Heart left ventricle (tissue), 16 donors: Measurements from ENCODE around the gene NR2F1-AS1. TPM values are rescaled to one million over a fixed set of nuclear protein-coding genes. Genes with fewer than 3 reads are reported as not detected.

ENCODE experiments used
- ATAC-seq, 4 donors: fragments of 200-7000 bp; cut with Tn5 transposase; one replicate each; pipeline ENCODE4 v1.9.1; 2020 to 2022; ENCODE audit warnings: moderate library complexity in 4 of 4, mild to moderate bottlenecking in 3 of 4, moderate number of reproducible peaks in 1 of 4
- DNase-seq, 5 donors: peaks; one replicate each; pipeline ENCODE4 v3.0.0-alpha.2; 2020
- H3K27ac ChIP-seq, 12 donors: fragments of 200-600 bp; sonication (generic) in 4 of 12; one replicate each; pipeline versions ENCODE4 v1.5.0 to v1.8.0; 2016 to 2022; ENCODE audit warnings: mild to moderate bottlenecking in 2 of 12
- H3K27me3 ChIP-seq, 9 donors: fragments of 200-600 bp; sonication (generic) in 2 of 9; one replicate each; pipeline versions ENCODE4 v1.5.1 to v1.8.0; 2016 to 2022; ENCODE audit warnings: mild to moderate bottlenecking in 3 of 9
- H3K36me3 ChIP-seq, 9 donors: fragments of 200-600 bp; sonication (generic) in 2 of 9; one replicate each; pipeline versions ENCODE4 v1.5.0 to v1.8.0; 2018 to 2022; ENCODE audit warnings: mild to moderate bottlenecking in 2 of 9
- H3K4me1 ChIP-seq, 12 donors: fragments of 200-600 bp; sonication (generic) in 4 of 12; one replicate each; pipeline versions ENCODE4 v1.5.0 to v1.8.0; 2016 to 2022; ENCODE audit warnings: mild to moderate bottlenecking in 3 of 12
- H3K4me3 ChIP-seq, 12 donors: fragments of 200-600 bp; sonication (generic) in 4 of 12; one replicate each; pipeline versions ENCODE4 v1.5.0 to v1.8.0; 2017 to 2022; ENCODE audit warnings: mild to moderate bottlenecking in 9 of 12, moderate library complexity in 4 of 12
- H3K9me3 ChIP-seq, 12 donors: fragments of 200-600 bp; sonication (generic) in 4 of 12; one replicate each; pipeline versions ENCODE4 v1.5.0 to v1.8.0; 2016 to 2022; ENCODE audit warnings: mild to moderate bottlenecking in 1 of 12
- CTCF ChIP-seq, 12 donors: fragments of 200-600 bp; sonication (generic) in 4 of 12; IDR thresholded peaks; one replicate each; pipeline versions ENCODE4 v1.5.0 to v1.8.0; 2018 to 2022; ENCODE audit warnings: antibody characterized with exemption in 12 of 12, mild to moderate bottlenecking in 5 of 12
- POLR2A ChIP-seq, 2 donors: fragments of 450-650 bp; IDR thresholded peaks; one replicate each; pipeline ENCODE4 v1.6.1; 2017; ENCODE audit warnings: antibody characterized with exemption in 2 of 2, mild to moderate bottlenecking in 2 of 2, moderate library complexity in 2 of 2
- WGBS, 4 donors: extraction: QIAGEN DNeasy Blood & Tissue Kit in 2 of 4; methylation state at CpG; one replicate each; pipeline versions ENCODE4 v1.1.5 to v1.1.7; 2013 to 2018; 5-methylcytosine and 5-hydroxymethylcytosine counted together
- intact Hi-C, 10 donors: fragments of 100-400 bp; cut with DNase I; formaldehyde crosslinking; loops; one replicate each; pipeline versions ENCODE4 v1.11.1 to v1.14.2; 2022
- polyA plus RNA-seq, 2 donors: library from polyadenylated mRNA; stranded (reverse); fragments of 200-250 nt; gene quantifications; one replicate each; pipeline ENCODE4 v1.2.3, GENCODE V29; 2013
- total RNA-seq, 9 donors: library from RNA; depleted of rRNA in 2 of 9; stranded (reverse); fragments of >200 nt in 2 of 9; fragmentation: NEBNext Ultra II Directional in 3 of 9; extraction: Animal tissue kit (Norgen Biotek cat#: 25700) in 3 of 9; gene quantifications; one replicate each; pipeline versions ENCODE4 v1.1.0 to v1.2.4, GENCODE V29; 2016 to 2023
- donor health status: ischemic (EF 13 %, LVEDD 7.1; RV severe dilation, severe dysfunction).
- donor health status: healthy with polysubstance abuse.
- donor health status: DM: no; HTN: yes; CAD: no.
- donor health status: DM: no; HTN: no; CAD: no.
- donor health status: ischemic (EF 25% LVEDD 6.9; RV normal size, moderate dysfunction).
- donor health status: ischemic (EF 25% LVEDD 5.7; RV mildly dilated, moderate dysfunction).
- donor health status: healthy.
- donor health status: DM: yes; HTN: yes; CAD: no.
- donor health status: ischemic (EF 35%, LVEDD 5.7; RV mildly dilated, moderate dysfunction).
- donor health status: nonischemic (EF 11% LVEDD 7.7; RV severe dilation, severe dysfunction).
- donor health status: DM: yes; HTN: yes; CAD: no.
- donor health status: PGD.
- donor health status: ischemic (EF 29% LVEDD 5.4; RV normal size, mild dysfunction).
- donor health status: nonischemic (EF 23%, LVEDD 6.1; RV moderate dilation, normal function).

Gene NR2F1-AS1
- total and polyA plus RNA-seq, 11 donors, result 0.17 to 4.5 (median 0.67) TPM; not detected in 3

DNA sequence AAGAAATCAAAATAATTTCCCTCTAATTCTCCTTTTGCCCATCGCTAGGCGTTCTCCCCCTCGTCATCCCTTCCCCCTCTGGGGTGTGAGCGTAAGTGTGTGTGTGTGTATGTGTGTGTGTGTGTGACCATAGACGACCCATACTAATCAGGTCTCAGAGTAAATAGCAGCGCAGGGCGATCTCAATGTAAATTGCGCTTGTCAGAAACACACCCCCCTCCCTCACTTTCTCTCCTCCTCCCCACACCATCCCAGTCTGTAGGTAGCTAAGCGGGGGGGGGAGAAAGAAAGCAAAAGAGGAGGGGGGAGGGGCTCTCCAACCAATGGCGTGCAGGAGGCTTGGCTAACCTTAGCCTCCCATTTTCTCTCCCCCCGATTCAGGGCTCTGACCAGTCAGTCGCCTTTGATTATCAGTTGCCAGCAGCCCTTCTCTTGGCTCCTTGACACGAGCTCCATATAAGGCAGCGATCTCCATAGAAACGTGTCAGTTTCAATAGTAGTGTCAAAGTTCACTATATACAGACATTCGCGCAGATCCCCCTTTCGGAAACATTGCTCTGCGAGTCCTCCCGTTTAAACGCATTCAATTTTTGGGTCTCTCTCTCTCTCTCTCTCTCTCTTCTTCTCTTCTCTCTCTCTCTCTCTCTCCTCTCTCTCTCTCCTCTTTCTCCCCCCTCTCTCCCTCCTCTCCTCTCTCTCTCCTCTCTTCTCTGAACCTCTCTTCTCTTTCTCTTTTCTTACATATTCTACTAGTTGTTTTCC lies 1.8 kb upstream of the NR2F1-AS1 start, which contains the start of gene NR2F1:
Gene NR2F1, plus strand, starts transcription at position 546 of the 762 bp plus-strand sequence. CDS start 1,802 bp downstream, outside the sequence.
- Histone ChIP-seq H3K27me3 (peaks cover 52 to 86% (median 74%) of the 10 kb centered on the region in 9 donors), H3K4me1 (peaks cover 5 to 57% (median 28%) of the 10 kb centered on the region in 12 donors), H3K27ac (peak within 1 kb of the TSS in 2 of 12 donors; percentile 24 to 60), H3K36me3 (no peaks in the 10 kb centered on the region), H3K9me3 (no peaks in the 10 kb centered on the region), H3K4me3 (peak within 1 kb of the TSS in 10 of 12 donors; percentile 40 to 74 (median 53))
- DNase-seq (no peak), ATAC-seq (peak in 2 of 4 donors; percentile 23 to 28)
- no peak for TF ChIP-seq CTCF (IDR thresholded peaks at IDR 0.05)
- no peak for TF ChIP-seq POLR2A (IDR thresholded peaks at IDR 0.05)
- intact Hi-C loops, result loop anchor here in 9 of 10 donors (5.0 to 10.0 kb wide), 7 partner anchors 214 to 1154 kb away; no protein-coding TSS in a partner anchor
- 2 to 3% (median 3%) methylated on average over 20 to 21 of the region's 21 CpGs for WGBS, 4 donors

DNA sequence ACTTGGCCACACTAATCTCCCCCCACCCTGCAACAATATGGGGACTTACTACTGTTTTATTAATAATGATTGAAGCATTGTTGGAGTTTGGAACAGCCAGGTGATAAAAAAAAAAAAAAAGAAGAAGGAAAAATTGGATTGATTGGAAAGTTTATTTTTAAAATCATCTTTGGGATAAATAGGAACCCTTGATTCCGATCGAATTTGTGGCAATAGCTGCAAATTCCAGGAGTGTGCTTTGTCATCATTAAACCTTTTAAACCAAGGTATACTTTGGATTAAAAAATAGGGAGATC lies 1.1 kb upstream of the NR2F1-AS1 start:
- H3K27me3 ChIP-seq, result peaks cover 46 to 86% (median 73%) of the 10 kb centered on the region in 9 donors
- intact Hi-C loops, result loop anchor here in 9 of 10 donors (5.0 to 10.0 kb wide), 7 partner anchors 215 to 1155 kb away; no protein-coding TSS in a partner anchor
- no peak for DNase-seq
- WGBS, 4 donors, result 2 to 3% (median 3%) methylated on average over 2 of the region's 2 CpGs
- H3K36me3 ChIP-seq, result no peaks in the 10 kb centered on the region
- TF ChIP-seq CTCF (IDR thresholded peaks at IDR 0.05) (no peak), POLR2A (IDR thresholded peaks at IDR 0.05) (no peak)
- H3K27ac ChIP-seq, result peak overlapping the region in 1 of 12 donors; percentile 26
- H3K4me1 ChIP-seq, result peaks cover 5 to 57% (median 28%) of the 10 kb centered on the region in 12 donors
- no peaks in the 10 kb centered on the region for H3K9me3 ChIP-seq
- ATAC-seq, result no peak
- H3K4me3 ChIP-seq, result peak overlapping the region in 4 of 12 donors; percentile 50 to 69 (median 60)

DNA sequence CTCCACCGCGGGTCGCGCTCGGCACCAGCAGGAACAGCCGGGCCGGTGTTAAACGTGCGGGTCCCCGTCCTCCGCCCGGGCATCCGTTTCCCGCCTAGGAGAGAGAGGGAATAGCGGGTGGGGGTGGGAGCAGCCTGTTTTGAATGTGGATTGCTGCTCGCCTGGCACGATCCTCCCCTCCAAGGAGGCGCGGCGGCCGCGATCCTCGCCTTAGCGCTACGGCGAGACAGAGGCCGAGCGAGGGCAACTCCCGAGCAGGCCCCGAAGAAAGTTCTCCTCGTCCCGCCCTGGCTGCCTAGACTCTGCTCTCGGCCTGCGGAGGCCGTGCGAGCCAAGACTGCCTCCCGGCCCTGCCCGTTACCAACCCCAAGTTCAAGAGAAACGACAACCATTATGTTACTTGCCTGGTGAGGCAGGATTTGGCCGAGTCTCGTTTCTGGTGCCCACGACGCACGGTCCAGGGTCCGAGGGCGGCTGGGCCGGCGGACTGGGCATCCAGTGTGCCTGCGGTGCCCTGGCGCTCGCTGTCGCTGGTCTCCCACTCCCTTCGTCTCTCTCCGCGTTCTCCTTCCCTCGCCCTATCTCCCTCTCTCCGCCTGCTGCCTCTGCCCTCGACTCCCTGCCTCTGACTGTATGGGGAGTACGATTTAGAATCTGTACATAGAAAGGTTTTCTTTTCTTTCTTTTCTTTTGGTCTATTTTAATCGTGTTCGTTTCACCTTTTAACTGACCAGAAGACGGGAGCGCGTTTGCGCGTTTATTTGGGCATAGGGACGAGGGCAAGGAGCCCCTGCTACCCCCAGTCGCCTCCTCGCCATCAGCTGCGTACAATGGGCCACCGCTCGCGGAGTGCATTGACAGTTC lies 724 bp downstream of the NR2F1-AS1 start:
- Histone ChIP-seq H3K27me3 (peaks cover 34 to 86% (median 72%) of the 10 kb centered on the region in 9 donors), H3K9me3 (no peaks in the 10 kb centered on the region), H3K4me3 (peak overlapping the region; percentile 16 to 81 (median 56)), H3K36me3 (no peaks in the 10 kb centered on the region), H3K4me1 (peaks cover 5 to 52% (median 27%) of the 10 kb centered on the region in 12 donors), H3K27ac (peak overlapping the region in 8 of 12 donors; percentile 1 to 81 (median 38))
- 0 to 1% (median 1%) methylated on average over 42 to 73 of the region's 73 CpGs for WGBS, 4 donors
- peak in 3 of 4 donors; percentile 26 to 51 (median 40) for ATAC-seq
- intact Hi-C loops, result loop anchor here (2.0 to 10.0 kb wide), 9 partner anchors 217 to 1157 kb away; no protein-coding TSS in a partner anchor
- DNase-seq, result peak in 1 of 5 donors; percentile 31
- TF ChIP-seq POLR2A (IDR thresholded peaks at IDR 0.05) (no peak), CTCF (IDR thresholded peaks at IDR 0.05) (no peak)
